Kidney (tissue), 14 donors: Measurements from ENCODE around the gene CCDC170. TPM values are rescaled to one million over a fixed set of nuclear protein-coding genes. Genes with fewer than 3 reads are reported as not detected.
"Not testable (repeated sequence)": the region's sequence is repeated elsewhere in the genome, so short reads cannot be mapped to it uniquely, and the experiment has no call there.

ENCODE experiments used
- DNase-seq, 5 donors: peaks; one replicate each; pipeline ENCODE4 v3.0.0-alpha.2; 2013 to 2020
- FAIRE-seq: peaks from 2 replicates; lab custom pipeline; 2012; peaks lifted over from hg19 to GRCh38; lab: Jason Lieb, UNC
- H3K27ac ChIP-seq, 2 donors: one replicate each; pipeline ENCODE4 v1.7.0; 2013; ENCODE audit warnings: low read depth in 2 of 2, low read length in 2 of 2, inconsistent platforms in 1 of 2
- H3K27me3 ChIP-seq: one replicate; pipeline ENCODE4 v1.7.1; 2013; ENCODE audit warnings: low read length, inconsistent platforms; ENCODE audit not compliant: control insufficient read depth, insufficient read depth
- H3K36me3 ChIP-seq, 3 donors: one replicate each; pipeline versions ENCODE4 v1.7.0 to v1.7.1; 2013; ENCODE audit warnings: low read length in 3 of 3, control low read depth in 1 of 3, inconsistent platforms in 1 of 3; ENCODE audit not compliant: insufficient read depth in 3 of 3, control insufficient read depth in 2 of 3
- H3K4me1 ChIP-seq, 3 donors: one replicate each; pipeline versions ENCODE4 v1.7.0 to v1.7.1; 2013; ENCODE audit warnings: low read length in 3 of 3, inconsistent platforms in 1 of 3, low read depth in 1 of 3; ENCODE audit not compliant: control insufficient read depth in 2 of 3, insufficient read depth in 2 of 3
- H3K4me3 ChIP-seq, 3 donors: one replicate each; pipeline versions ENCODE4 v1.7.0 to v1.8.1; 2013; ENCODE audit warnings: low read length in 3 of 3, control low read depth in 1 of 3, inconsistent platforms in 1 of 3
- H3K9ac ChIP-seq, 3 donors: one replicate each; pipeline versions ENCODE4 v1.7.0 to v1.7.1; 2013; ENCODE audit warnings: low read length in 3 of 3, control low read depth in 1 of 3, inconsistent platforms in 1 of 3
- H3K9me3 ChIP-seq, 3 donors: one replicate each; pipeline versions ENCODE4 v1.7.0 to v1.7.1; 2013; ENCODE audit warnings: low read length in 3 of 3, control low read depth in 1 of 3, inconsistent platforms in 1 of 3; ENCODE audit not compliant: control insufficient read depth in 2 of 3, insufficient read depth in 1 of 3
- intact Hi-C: fragments of 100-400 bp; cut with DNase I; formaldehyde crosslinking; loops from one replicate; pipeline ENCODE4 v1.11.1; 2022
- polyA plus RNA-seq: library from polyadenylated mRNA; stranded (reverse); fragments of 350-450 nt; fragmentation: Illumina TruSeq; extraction: RNeasy Lipid Tissue Mini Kit (QIAGEN cat#74804); gene quantifications from one replicate; pipeline ENCODE4 v1.2.3, GENCODE V29; 2014; ENCODE audit warnings: low read depth, low replicate concordance; ENCODE audit not compliant: insufficient read depth
- total RNA-seq: library from RNA; stranded (reverse); fragmentation: NEBNext Ultra II Directional; extraction: Animal tissue kit (Norgen Biotek cat#: 25700); gene quantifications from one replicate; pipeline ENCODE4 v1.2.1, GENCODE V29; 2021
- TF ChIP-seq, protein P1 (sequence below): IDR thresholded peaks from 3 replicates; pipeline ENCODE4 v1.5.1; 2012; ENCODE audit warnings: mild to moderate bottlenecking, moderate library complexity, borderline replicate concordance; ENCODE audit not compliant: insufficient read depth; ENCODE audit errors: extremely low read depth
- donor health status: control.
- donor health status: control.
- donor health status: control.
- donor health status: control.
- donor health status: control.
- donor health status: DM: yes; HTN: yes; CAD: no.
- donor health status: Normal renal cell carcinoma (clear cell type).

CCDC170 gene
- total and polyA plus RNA-seq, 2 donors from 2014 or later, result 0.34 to 2.1 TPM

DNA sequence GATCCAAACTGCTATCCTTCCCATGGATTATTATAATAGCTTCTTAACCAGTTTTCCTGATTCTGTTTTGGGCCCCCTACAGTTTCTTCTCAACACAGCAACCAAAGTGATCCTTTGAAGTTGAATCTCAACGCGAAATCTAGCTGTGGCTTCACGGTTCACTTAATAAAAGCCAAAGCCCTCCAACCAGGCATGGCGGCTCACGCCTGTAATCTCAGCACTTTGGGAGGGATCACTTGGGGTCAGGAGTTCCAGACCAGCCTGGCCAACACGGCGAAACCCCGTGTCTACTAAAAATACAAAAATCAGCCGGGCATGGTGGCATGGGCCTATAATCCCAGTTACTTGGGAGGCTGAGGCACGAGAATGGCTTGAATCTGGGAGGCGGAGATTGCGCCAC lies 45.2 kb upstream of the CCDC170 start:
- Histone ChIP-seq H3K9ac (no peak overlapping the region), H3K36me3 (no peaks in the 10 kb centered on the region), H3K4me1 (peaks cover 0 to 13% (median 8%) of the 10 kb centered on the region in 3 donors), H3K27ac (no peak overlapping the region), H3K9me3 (no peaks in the 10 kb centered on the region), H3K27me3 (no peaks in the 10 kb centered on the region), H3K4me3 (no peak overlapping the region)
- intact Hi-C loops, result no loop called here
- TF ChIP-seq, protein P1, sequence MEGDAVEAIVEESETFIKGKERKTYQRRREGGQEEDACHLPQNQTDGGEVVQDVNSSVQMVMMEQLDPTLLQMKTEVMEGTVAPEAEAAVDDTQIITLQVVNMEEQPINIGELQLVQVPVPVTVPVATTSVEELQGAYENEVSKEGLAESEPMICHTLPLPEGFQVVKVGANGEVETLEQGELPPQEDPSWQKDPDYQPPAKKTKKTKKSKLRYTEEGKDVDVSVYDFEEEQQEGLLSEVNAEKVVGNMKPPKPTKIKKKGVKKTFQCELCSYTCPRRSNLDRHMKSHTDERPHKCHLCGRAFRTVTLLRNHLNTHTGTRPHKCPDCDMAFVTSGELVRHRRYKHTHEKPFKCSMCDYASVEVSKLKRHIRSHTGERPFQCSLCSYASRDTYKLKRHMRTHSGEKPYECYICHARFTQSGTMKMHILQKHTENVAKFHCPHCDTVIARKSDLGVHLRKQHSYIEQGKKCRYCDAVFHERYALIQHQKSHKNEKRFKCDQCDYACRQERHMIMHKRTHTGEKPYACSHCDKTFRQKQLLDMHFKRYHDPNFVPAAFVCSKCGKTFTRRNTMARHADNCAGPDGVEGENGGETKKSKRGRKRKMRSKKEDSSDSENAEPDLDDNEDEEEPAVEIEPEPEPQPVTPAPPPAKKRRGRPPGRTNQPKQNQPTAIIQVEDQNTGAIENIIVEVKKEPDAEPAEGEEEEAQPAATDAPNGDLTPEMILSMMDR, result no peak
- FAIRE-seq, result no peak
- DNase-seq, result no peak

GRCh38 chr6:151450928-151451327 lies 42.9 kb upstream of the CCDC170 start:
- intact Hi-C loops, DNase-seq, H3K4me1 ChIP-seq, H3K27me3 ChIP-seq, FAIRE-seq, H3K36me3 ChIP-seq, H3K9me3 ChIP-seq, H3K27ac ChIP-seq: not testable (repeated sequence)
- H3K4me3 ChIP-seq, result peak overlapping the region; percentile 88 to 96 (median 93)
- H3K9ac ChIP-seq, result peak overlapping the region in 1 of 3 donors; percentile 81

- H3K4me3 ChIP-seq, result peak overlapping the region; percentile 88 to 96 (median 93)
- FAIRE-seq, result no peak
- H3K27me3 ChIP-seq, result no peaks in the 10 kb centered on the region
- H3K9me3 ChIP-seq, result no peaks in the 10 kb centered on the region
- intact Hi-C loops, result no loop called here
- H3K36me3 ChIP-seq, result no peaks in the 10 kb centered on the region
- peaks cover 0 to 7% (median 0%) of the 10 kb centered on the region in 3 donors for H3K4me1 ChIP-seq
- TF ChIP-seq, protein P1, result no peak
- DNase-seq, result no peak
- peak overlapping the region; percentile 73 to 86 for H3K27ac ChIP-seq
- H3K9ac ChIP-seq, result peak overlapping the region; percentile 66 to 94 (median 81)
Measured at GRCh38 chr6:151451417-151451949, 42.3 kb upstream of the CCDC170 start.

DNA sequence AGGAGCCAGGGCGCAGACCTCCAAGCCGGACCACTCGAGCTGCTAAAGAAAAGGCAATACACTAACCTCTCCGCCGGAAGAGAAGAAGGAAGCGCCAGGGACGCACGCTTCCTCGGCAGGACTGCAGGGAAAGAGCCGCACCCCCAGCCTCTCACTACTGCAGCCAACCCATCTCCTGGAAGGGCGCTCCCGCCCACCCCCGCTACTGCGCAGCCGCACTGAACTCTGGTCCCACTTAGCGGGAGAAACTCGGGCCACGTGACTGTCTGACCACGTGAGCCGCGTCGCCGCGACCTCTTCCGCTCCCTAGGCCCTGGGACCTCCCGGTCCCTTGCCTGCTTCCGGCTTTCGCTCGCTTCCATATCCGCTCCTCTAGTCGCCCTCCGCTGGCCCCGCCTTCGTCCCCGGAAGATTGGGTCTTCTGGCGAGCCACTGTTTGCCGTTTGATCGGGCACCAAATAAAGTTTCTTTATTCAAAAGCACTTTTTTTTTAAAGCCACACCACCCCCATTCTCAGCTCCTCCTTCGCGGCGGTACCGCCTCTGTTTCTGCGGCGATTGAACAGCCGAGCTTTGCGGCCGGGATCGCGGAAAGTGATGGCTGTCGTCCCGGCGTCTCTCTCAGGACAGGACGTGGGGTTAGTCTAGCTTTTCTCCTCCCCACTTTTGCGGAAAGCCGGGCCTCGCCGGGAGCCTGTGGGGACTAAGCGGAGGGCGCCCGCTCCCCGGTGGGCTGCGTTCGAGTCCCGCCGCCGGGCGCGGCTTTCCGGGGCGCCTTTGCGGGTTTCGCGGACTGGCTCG lies 41.7 kb upstream of the CCDC170 start, which contains the start of gene RMND1:
Gene RMND1 (minus strand): TSS at position 177 of the 800 bp plus-strand sequence. CDS start 6,315 bp downstream, outside the sequence.
- Histone ChIP-seq H3K27ac (peak within 1 kb of the TSS; percentile 86 to 90), H3K27me3 (no peaks in the 10 kb centered on the region), H3K36me3 (no peaks in the 10 kb centered on the region), H3K4me3 (peak within 1 kb of the TSS; percentile 93 to 96 (median 95)), H3K9me3 (no peaks in the 10 kb centered on the region), H3K4me1 (peaks cover 0 to 11% (median 3%) of the 10 kb centered on the region in 3 donors), H3K9ac (peak within 1 kb of the TSS; percentile 81 to 94 (median 93))
- FAIRE-seq, result peak; percentile 93
- DNase-seq, result peak; percentile 100
- intact Hi-C loops, result no loop called here
- TF ChIP-seq, protein P1, result no peak
